Osteocyte (in vitro differentiated cells): Measurements from ENCODE around the gene GDPD3. TPM values are rescaled to one million over a fixed set of nuclear protein-coding genes. Genes with fewer than 3 reads are reported as not detected.

ENCODE experiments used
- DNase-seq: peaks from one replicate; pipeline ENCODE4 v3.0.0; 2021; ENCODE audit warnings: mixed read lengths; ENCODE audit not compliant: unreplicated experiment; ENCODE audit errors: extremely low spot score
- H3K27ac Mint-ChIP-seq: one replicate; pipeline ENCODE4 v1.8.0; 2021; ENCODE audit warnings: mild to moderate bottlenecking, mixed read lengths; ENCODE audit not compliant: unreplicated experiment
- H3K27me3 Mint-ChIP-seq: one replicate; pipeline ENCODE4 v1.8.0; 2021; ENCODE audit warnings: mixed read lengths; ENCODE audit not compliant: unreplicated experiment
- H3K36me3 Mint-ChIP-seq: one replicate; pipeline ENCODE4 v1.8.0; 2021; ENCODE audit warnings: mixed read lengths; ENCODE audit not compliant: unreplicated experiment
- H3K4me1 Mint-ChIP-seq: one replicate; pipeline ENCODE4 v1.8.0; 2021; ENCODE audit warnings: mixed read lengths; ENCODE audit not compliant: unreplicated experiment
- H3K4me3 Mint-ChIP-seq: one replicate; pipeline ENCODE4 v1.8.0; 2021; ENCODE audit warnings: mild to moderate bottlenecking, moderate library complexity, mixed read lengths; ENCODE audit not compliant: unreplicated experiment
- H3K9me3 Mint-ChIP-seq: one replicate; pipeline ENCODE4 v1.8.0; 2021; ENCODE audit warnings: mixed read lengths; ENCODE audit not compliant: unreplicated experiment
- total RNA-seq: library from RNA; stranded (reverse); gene quantifications from 2 replicates; pipeline ENCODE4 v1.2.1, GENCODE V29; 2021
- TF ChIP-seq, protein P1 (sequence below): fragments of 200-600 bp; sonication (generic); IDR thresholded peaks from 2 replicates; pipeline ENCODE4 v1.5.0; 2021; ENCODE audit warnings: antibody characterized with exemption, mild to moderate bottlenecking, moderate library complexity

GDPD3 gene
- total RNA-seq, 1 donor from 2014 or later: 3.6 TPM

DNA sequence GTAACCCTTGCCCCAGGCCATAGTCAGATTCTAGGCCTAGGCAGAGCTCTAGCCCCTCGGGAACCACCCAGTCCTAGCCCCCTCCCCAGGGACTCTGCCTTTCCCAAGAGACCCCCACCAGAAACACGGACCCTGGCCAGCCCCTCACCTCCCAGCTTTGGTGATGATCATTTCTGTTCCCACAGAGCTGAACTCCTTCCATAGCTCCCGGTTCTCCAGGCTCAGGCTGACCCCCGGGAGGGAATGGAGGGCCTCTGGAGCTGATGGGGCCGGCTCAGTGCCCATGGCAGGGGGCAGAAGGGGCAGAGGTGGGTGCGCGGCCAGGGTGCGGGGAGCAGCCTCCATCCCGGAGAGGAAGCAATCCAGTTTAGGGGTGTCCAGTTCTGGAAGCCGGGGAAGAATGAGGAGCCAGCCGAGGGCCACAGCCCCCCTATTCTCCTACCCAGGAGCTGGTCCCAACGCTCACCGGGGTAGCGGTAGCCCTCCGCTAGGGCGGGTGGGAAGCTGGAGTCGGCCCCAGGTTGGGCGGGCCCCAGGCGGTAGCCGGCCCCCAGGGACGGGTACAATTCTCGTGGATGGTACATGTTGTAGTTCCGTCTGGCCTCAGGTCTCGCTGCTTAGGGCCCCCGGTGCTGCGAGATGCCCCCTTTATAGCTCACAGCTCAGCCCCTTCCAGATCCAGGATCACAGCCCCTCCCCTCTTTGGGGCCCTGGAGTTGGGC is 22.6 kb downstream of the GDPD3 start:
- Mint-ChIP-seq H3K27ac (peak overlapping the region; percentile 71), H3K36me3 (peaks cover 10% of the 10 kb centered on the region)
- TF ChIP-seq, protein P1, sequence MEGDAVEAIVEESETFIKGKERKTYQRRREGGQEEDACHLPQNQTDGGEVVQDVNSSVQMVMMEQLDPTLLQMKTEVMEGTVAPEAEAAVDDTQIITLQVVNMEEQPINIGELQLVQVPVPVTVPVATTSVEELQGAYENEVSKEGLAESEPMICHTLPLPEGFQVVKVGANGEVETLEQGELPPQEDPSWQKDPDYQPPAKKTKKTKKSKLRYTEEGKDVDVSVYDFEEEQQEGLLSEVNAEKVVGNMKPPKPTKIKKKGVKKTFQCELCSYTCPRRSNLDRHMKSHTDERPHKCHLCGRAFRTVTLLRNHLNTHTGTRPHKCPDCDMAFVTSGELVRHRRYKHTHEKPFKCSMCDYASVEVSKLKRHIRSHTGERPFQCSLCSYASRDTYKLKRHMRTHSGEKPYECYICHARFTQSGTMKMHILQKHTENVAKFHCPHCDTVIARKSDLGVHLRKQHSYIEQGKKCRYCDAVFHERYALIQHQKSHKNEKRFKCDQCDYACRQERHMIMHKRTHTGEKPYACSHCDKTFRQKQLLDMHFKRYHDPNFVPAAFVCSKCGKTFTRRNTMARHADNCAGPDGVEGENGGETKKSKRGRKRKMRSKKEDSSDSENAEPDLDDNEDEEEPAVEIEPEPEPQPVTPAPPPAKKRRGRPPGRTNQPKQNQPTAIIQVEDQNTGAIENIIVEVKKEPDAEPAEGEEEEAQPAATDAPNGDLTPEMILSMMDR: no peak

DNA sequence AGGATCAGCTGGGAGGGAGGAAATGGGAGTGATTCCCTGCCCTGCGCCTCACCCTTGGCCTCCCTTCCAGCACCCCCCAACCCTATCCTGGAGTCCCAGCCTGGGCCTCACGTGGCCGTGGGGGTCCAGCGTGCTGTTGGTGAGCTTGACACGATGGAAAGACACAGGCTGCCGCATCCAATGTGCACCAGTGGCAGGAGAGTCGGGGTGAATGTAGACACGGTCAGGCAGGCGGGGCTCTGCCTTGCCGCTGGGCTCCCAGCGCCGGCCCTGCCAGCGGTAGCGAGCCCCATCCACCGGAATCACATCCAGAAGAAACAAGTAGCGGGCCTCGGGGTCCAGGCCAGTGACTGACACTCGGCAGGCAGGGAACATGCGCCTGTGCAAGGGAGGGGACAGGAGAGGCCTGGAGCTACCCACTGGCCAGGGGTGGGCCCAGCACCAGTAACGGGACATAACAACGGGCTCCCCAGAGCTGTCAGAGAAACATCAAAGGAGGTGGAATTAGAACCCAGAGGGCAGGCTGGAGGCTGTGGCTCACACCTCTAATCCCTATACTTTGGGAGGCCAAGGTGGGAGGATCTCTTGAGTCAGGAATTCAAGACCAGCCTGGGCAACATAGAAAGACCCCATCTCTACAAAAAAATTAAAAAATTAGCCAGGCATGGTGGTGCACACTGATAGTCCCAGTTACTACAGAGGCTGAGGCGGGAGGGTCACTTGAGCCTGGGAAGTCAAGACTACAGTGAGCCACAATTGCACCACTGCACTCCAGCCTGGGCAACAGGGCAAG is 24.3 kb downstream of the GDPD3 start:
- H3K9me3 Mint-ChIP-seq: no peaks in the 10 kb centered on the region
- TF ChIP-seq, protein P1: no peak
- no peak overlapping the region for H3K4me3 Mint-ChIP-seq
- peaks cover 6% of the 10 kb centered on the region for H3K36me3 Mint-ChIP-seq
- H3K27me3 Mint-ChIP-seq: no peaks in the 10 kb centered on the region
- H3K4me1 Mint-ChIP-seq: peaks cover 28% of the 10 kb centered on the region
- DNase-seq: no peak
- peak overlapping the region; percentile 71 for H3K27ac Mint-ChIP-seq

More for the DNA sequence above, 22.6 kb downstream of the GDPD3 start:
- Mint-ChIP-seq H3K4me3 (no peak overlapping the region), H3K27me3 (no peaks in the 10 kb centered on the region), H3K9me3 (no peaks in the 10 kb centered on the region), H3K4me1 (peaks cover 38% of the 10 kb centered on the region)
- DNase-seq: no peak

DNA sequence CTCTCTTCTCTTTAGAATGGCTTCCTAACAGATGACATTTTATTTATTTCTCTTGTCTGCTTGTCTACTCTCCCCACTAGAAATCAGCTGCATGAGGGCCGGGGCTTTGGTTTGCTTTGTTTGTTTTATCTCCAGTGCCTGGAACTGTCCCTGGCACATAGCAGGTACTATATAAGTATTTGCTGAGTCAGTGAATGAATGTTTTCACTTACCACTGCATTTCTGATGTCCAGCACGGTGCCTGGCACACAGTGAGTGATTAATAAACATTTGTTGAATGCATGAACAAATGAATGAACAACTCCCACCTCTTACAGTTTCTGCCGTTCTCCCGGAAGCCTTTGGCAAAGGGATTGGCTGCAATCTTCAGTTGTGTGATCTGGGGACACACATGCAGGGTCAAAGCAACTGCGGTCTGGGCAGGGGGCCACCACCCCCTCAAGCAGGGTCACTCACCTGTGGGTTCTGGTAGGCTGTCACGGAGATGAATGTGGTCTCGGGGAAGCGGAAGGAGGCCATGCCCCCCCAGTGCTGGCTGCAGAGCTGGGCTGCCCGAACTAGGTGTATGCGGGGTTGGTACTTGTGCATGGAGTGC is 25.0 kb downstream of the GDPD3 start:
- Mint-ChIP-seq H3K4me1 (peaks cover 26% of the 10 kb centered on the region), H3K4me3 (no peak overlapping the region), H3K9me3 (no peaks in the 10 kb centered on the region), H3K36me3 (peaks cover 6% of the 10 kb centered on the region), H3K27ac (no peak overlapping the region), H3K27me3 (no peaks in the 10 kb centered on the region)
- TF ChIP-seq, protein P1: no peak
- DNase-seq: no peak

DNA sequence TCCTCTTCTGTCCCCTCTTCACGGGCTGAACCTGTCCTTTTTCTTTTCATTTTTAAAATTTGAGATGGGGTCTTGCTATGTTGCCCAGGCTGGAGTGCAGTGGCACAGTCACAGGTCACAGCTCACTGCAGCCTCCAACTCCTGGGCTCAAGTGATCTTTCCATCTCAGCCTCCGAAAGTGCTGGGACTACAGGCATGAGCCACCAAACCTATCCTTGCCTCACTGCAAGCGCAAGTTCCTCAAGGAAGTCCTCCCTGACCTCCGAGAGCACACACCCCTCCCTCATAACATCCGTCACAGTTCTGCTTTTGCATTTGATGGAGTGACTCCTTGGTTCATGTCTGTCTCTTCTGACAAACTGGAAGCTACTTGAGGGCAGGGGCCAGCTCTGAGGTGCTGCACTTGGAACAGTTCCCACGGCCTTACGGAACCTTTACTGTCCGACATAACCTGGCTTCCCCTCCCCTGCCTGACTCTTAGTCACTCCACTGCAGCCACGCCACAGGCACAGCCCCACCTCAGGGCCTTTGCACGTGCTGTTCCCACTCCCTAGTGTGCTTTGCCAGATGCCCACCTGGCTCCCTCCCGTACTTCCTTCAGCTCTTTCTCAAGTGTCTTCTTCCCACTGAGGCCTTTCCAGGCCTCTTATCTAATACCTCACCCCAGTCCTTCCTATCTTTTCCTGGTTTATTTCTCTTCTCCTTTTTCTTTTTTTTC is 26.0 kb downstream of the GDPD3 start:
- H3K4me1 Mint-ChIP-seq: peaks cover 21% of the 10 kb centered on the region
- DNase-seq: no peak
- H3K27ac Mint-ChIP-seq: no peak overlapping the region
- H3K36me3 Mint-ChIP-seq: peaks cover 16% of the 10 kb centered on the region
- H3K4me3 Mint-ChIP-seq: no peak overlapping the region
- no peaks in the 10 kb centered on the region for H3K9me3 Mint-ChIP-seq
- no peaks in the 10 kb centered on the region for H3K27me3 Mint-ChIP-seq
- TF ChIP-seq, protein P1: no peak
